ENCODE results near the gene FNDC10.
"Not testable (repeated sequence)": the region's sequence is repeated elsewhere in the genome, so short reads cannot be mapped to it uniquely, and the experiment has no call there.

Gene FNDC10

DNA sequence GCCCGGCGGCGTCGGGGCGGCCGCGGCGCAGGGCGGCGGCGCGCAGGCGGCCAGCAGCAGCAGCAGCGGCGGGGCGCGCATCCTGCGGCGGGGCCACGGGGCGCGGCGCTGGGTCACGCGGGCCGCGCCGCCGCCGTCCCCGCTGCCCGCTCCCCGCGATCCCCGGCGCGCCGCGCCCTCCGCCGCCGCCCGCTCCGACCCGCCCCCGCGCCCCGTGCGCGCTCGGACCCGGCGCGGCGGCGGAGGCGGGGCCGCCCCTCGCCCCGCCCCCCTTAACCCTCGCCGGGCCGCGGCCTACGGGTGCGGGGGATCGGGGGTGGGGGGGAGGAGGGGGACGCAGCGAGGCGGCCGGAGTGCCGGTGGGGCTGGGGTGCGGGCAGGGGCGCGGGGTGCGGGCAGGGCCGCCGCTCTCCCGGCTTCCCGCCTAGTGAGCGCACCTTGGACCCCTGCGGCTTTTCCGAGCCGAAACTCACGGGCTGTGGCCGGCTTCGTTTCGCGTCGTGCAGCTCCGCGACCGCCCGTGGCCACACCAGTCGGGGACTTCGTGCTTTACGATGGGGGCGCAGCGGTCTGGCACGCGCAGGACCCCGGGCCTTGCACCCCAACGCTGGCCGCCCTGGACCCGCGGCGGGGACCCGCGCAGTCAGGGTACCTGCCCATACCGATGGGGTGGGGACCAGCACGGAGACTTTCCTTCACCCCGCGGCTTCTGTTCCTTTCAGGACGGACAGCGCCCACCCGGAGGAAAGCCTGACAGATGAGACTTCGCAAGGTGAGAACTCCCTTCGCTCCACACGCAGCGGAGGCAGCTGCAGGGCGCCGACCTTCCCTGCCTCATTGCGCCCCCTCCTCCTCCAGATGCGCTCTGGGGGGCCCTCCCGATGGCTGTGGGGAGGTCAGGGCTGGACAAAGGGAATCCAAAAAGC is at the start of gene FNDC10:
FNDC10 (minus strand) TSS at position 201 of the 926 bp plus-strand sequence; CDS start at position 81, 120 bp downstream.
- DNase-seq, result peak in 2 of 51 donors; percentile 6 to 24

DNA sequence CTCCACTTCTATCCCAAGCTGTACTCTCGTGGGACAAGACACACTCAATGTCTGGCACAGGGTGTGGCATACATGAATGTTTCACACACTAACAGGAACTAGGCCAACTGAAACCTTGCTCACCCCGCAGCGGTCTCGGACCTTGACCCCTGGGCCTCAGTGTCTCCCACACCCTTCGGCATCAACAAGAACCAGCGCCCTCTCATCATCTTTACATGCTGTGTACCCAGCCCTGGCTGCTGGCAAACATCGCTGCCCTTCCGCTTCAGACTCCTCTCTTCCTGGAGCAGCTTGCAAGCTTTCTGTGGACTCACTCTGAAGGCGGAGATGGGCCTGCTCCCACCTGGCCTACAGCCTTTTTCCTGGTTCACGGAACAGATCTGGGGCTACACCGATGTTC is 48.3 kb upstream of the FNDC10 start:
- DNase-seq, result not testable (repeated sequence)

DNA sequence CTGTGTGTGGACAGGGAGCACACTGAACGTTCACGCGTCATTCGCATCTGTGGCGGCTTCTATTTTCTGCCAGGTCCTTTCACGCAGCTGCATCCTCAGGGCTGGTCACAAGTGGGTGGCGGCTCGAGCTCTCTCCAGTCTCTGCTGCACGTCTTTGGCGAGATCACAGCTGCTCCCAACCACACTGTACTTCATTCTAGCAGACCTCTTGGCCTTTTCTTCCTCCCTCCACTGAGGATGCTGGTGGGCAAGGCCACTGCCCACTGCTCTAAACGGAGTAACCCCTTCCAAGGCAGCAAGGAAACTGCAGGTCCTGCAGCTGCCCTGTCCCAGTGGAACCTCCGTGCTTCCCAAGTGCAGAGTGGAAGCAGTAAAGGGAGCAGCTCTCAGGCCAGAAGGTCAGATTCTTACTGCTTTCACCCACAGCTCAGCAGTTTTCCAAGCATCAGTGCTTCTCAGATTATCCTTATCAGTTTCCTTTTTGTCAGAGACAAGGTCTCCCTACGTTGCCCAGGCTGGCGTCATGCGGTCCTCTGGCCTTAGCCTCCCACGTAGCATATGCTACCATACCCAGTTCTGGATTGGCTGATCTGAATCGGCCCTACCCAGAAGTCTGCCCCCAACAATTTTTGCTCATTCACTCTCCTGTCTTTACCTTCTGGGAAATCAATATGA is 47.8 kb upstream of the FNDC10 start:
- DNase-seq, result not testable (repeated sequence)

DNA sequence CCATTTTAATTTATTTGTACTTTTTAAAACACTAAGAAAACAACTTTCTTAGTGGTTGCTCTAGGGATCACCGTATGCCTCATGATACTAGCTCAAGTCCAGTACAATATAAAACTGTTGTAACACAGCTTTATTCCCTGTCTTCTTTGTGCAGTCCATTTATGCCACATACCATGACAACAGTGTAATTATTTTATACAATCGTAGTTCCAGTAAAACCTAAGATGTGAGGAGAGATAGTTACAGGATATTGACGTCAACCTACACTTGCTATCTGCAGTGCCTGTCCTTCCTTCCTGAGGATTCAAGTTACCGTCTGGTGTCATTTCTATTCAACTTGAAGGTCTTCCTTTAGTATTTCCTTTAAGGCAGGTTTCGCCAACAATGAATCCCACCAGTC is 46.4 kb upstream of the FNDC10 start:
- not testable (repeated sequence) for DNase-seq

DNA sequence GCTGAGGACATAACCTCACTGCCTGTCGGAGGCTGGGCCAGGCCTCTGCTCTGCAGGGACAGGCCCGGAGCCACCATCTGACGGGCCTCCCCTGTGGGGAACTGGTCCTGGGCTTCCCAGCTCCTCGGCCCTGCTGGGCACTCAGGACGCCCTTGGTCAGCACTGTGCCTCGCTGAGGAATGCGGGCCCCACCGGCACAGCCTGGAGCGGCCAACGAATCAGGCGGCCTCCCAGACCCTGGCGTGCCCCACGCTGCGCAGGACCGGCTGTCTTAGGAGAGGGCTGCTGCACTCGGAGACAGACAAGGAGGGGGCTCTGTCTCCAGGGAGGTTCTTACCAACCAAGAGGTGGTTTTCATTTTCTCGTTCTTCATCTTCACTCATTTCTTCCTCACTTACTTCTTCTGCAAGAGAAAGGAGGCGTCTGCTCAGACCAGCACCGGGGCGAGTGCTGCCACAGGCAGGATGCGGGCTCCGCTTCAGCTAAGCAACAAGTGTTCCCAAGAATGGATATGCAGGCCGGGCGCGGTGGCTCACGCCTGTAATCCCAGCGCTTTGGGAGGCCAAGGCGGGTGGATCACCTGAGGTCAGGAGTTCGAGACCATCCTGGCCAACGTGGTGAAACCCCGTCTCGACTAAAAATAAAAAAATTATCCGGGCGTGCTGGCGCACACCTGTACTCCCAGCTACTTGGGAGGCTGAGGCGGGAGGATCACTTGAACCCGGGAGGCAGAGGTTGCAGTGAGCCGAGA is 41.0 kb upstream of the FNDC10 start:
- not testable (repeated sequence) for DNase-seq

DNA sequence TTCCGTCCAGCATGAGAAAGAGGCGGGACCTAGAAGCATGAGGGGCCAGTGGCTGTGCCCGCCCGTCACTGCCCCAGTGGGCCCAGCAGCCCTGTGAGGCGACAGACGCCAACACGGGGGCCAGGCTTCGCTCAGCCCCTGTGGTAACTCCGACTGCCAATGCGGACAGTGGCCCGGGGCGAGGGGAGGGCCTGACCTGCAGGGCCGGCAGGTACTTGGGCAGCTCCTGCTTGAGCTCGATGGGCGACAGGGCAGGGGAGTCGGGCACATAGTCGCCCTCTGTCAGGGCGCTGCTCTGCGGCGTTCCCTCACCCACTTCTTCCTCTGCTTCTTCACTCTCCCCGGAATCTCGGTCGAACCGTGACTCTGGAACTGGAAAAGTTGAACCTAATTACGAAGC is 40.1 kb upstream of the FNDC10 start:
- not testable (repeated sequence) for DNase-seq

DNA sequence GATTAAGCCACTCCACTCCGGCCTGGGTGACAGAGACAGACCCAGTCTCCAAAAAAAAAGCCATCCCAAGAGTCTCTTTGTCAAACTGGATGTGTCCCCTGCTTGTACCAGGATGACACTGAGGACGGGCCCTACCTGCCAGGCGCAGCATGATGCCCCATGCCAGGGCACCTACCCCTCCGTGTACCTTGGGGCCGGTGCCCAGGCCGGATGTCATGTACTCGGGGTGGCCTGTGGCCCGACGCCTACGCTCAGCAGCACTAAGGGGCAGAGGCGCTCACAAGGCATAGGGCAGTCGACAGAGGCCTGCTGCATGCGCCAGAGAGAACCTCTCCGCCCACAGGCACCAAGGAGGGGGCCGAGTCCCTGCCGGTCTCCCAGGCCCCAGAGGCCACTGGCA is 39.4 kb upstream of the FNDC10 start:
- DNase-seq, result not testable (repeated sequence)

DNA sequence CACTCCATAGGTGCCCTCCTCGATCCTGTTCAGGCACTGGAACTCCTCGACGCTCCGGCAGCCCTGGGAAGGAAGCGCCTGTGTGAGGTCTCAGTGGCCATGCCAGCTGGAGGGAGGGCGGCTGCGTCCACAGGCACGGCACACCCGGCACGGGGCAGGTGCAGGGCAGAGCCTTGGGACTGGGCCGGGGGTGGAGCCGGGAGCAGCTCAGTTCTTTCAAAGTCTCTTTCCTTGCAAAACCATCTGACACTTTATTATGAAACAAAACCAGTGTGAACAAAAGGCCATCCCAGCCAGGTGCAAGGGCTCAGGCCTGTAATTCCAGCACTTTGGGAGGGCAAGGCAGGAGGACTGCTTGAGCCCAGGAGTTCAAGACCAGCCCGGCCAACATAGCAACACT is 38.6 kb upstream of the FNDC10 start:
- not testable (repeated sequence) for DNase-seq

DNA sequence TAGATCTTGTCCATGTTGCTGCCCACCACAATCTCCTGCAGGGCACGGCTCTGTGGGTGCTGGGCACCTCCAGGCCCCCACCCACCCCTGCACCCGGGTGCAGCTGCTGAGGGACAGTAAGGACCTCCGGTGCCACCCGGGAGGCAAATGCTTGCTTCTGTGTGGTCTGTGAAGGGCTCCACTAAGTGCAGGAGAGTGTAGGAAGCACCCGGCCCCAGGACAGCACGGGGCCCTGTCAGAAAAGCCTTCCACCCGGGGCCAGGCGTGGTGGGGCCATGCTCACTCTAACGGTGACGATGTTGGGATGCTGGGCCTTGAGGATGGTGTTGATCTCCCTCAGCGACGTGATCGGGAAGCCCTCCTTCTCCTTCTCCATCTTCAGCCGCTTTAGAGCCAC is 37.5 kb upstream of the FNDC10 start:
- not testable (repeated sequence) for DNase-seq

DNA sequence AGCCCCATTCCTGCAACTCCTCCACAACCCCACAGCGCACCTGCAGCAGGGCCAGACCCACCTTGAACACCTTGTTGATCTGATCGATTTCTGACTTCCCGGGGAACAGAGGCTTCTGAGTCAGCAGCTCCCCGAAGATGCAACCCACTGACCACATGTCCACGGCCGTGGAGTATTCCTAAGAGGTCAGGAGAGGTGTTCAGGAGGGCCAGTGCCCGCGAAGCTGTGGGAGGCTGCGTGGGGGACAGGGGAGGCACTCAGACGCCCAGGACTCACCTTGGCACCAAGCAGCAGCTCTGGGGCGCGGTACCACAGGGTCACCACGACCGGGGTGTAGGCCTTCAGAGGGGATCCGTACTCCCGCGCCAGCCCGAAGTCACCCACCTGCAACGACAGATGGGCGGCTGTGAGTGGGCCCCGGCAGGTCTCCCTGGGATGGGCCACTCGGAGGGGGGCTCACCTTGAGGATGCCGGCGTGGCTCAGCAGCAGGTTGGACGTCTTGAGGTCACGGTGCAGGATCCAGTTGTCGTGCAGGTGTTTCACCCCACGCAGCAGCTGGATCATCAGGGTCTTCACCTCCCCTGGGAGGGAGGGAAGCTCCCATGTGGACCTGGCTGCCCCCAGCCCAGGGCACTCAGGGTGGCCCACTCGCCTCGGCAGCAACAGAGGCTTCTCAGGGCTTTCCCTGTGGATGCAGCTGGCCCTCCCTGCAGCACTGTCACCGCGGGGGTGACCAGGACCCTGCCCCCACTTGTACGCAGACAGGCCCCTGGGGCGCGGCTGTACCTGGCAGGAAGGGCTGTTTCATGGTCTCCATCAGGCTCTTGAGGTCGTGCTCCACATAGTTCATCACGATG is 36.9 kb upstream of the FNDC10 start:
- DNase-seq, result not testable (repeated sequence)

DNA sequence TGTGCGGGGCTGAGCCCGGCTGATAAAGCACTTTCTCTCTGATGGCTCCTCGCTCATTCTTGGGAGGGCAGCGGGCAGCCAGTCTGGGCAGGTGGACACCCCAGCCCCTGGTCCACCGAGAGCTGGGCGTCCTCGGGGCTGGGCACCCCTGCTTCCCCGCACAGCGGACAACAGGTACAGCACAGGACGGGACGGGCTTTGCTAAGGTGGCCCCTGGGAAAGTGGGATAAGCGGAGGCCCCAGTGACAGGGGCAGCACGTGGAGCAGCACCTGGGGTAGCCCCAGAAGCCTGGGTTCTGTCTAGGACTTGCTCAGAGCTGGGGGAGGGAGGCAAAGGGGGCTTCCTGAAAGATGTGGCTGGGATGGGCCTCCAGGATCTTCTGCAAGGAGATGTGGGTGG is 34.7 kb upstream of the FNDC10 start:
- not testable (repeated sequence) for DNase-seq

DNA sequence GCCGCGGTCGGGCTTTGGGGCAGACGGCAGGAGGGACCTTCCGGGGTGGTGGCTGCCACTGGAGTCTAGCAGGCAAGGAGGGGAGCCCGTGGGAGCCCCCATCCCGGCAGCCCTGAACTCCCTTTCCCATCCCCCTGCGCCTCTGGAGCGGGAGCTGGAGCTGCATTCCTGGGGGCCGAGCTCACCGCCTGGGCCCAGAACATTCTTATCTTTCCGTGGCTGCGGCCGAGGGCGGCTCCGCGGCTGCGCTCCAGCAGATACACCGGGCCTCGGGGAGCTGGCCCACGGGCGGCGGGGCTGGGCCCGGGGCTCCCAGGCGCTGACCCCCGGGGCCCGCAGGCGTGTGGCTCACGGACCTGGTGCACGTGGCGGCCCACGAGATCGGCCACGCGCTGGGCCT is 33.5 kb upstream of the FNDC10 start:
- DNase-seq, result not testable (repeated sequence)

DNA sequence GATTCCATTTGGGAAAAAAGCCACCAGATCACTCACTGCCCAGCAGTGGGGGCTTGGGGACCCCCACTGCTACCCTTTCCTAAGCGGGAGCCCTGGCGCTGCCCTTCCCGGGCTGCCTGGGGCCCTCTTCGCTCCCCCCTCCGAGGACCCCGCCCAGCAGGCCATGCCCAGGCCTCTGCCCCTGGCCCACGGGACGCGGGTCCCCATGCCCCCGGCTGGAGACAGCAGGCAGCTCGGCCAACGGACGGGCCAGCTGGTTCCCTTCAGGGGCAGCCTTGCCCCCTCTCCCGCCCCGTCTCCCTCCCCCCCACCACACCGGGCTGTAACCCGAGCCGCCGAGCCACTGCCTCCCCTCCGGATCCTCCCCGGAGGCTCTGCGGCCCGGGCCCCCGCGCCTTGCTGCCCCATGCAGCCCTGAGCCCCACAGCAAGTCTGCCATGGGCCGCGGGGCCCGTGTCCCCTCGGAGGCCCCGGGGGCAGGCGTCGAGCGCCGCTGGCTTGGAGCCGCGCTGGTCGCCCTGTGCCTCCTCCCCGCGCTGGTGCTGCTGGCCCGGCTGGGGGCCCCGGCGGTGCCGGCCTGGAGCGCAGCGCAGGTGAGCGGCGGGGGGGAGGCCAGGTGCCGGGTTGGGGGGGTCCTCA is 32.0 kb upstream of the FNDC10 start, which contains the start of gene MMP23B:
MMP23B (plus strand) TSS at position 392 of the 639 bp plus-strand sequence; CDS start at position 438, 46 bp downstream.
- DNase-seq, result no peak

DNA sequence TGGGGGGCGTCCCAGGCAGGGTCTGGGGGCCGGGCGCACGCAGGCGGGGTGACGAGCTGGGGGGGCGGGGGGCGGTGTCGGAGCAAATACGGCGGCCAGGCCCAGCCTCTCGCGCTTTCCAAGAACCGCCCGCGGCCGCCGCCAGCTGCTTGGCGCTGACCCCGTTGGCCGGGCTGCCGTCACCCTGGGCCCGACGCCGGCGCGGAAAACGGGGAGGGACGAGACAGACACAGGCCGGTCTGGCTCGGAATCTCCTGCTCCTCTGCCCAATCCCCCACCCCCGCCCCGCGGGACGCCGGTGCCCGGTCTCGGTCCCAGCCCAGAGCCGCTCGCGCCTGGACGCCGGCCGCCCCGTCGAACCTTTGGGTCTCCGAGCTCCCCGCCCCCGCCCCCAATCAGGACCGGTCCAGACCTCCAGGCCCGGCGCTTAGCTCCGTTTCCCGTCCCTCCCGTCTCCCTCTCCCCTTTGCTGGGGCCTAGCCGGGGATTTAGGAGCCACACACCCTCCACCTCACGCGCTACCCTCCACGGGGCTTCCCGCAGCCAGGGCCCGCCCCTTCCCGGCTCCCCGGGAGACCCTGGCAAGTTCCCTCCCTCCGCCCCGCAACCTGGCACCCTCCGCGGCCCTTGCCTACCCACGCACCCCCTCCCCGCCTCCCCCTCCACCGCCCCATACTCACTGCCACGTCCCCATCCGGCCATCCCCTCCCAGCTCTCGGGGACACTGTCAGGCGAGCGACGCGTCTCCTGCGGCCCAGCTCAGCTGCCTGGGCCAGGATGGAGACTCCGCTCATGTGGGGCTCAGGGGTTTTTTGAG is 31.2 kb upstream of the FNDC10 start:
- peak in 27 of 51 donors; percentile 3 to 69 (median 36) for DNase-seq

DNA sequence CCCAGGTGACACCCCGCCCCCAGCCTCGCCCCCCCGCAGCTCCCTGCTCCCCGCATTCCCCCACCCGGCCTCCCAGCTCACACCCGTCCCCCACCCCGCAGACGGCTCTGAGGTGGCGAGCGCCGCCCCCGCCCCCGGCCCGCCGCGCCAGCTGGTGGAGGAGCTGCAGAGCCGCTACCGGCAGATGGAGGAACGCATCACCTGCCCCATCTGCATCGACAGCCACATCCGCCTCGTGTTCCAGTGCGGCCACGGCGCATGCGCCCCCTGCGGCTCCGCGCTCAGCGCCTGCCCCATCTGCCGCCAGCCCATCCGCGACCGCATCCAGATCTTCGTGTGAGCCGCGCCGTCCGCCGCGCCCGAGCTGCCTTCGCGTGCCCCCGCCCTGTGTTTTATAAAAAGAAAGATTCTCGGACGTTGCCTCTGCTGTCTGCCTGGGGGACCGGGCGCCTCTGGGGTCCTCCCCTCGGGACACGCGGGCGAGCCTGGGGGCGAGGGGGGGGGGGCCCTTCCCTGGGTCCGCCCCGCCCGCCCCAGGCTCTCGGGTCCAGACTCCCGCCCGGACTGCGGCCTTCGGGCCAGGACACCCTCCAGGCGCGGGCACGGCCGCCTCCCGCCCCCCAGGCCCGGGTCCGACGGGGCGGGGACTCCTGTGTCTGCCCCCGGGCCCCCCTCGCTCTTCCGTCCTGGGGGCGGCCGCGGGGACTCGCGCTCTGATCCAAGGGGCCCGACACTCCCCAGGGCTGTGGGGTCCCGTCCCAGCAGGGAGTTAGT is 30.4 kb upstream of the FNDC10 start:
- DNase-seq, result peak in 5 of 51 donors; percentile 5 to 30 (median 21)

DNA sequence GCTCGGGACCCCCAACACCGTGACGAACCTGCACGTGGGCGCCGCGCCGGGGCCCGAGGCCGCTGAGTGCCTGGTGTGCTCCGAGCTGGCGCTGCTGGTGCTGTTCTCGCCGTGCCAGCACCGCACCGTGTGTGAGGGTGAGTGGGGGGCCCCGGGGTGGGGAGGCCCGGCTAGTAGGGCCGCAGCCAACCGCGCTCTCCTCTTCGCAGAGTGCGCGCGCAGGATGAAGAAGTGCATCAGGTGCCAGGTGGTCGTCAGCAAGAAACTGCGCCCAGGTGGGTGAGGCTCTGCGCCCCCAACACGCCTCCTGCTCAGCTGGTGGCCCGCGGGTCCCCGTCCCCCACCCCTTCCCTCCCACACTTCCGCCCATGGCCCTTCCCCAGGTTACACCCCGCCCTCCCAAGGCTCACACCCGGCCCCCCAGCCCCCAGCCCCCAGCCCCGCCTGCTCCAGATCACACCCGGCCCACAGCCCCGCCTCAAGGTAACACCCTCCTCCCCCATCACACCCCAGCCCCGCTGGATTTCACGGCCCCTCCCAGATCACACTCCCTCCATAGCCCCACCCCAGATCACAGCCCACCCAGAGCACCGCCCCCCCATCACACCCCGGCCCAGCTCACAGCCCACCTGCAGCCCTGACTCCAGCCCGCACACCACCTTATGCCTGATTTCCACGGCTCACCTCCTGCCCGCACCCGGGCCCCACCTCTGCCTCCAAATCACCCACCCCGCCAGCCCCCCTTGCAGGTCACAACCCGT is 29.7 kb upstream of the FNDC10 start:
- no peak for DNase-seq

DNA sequence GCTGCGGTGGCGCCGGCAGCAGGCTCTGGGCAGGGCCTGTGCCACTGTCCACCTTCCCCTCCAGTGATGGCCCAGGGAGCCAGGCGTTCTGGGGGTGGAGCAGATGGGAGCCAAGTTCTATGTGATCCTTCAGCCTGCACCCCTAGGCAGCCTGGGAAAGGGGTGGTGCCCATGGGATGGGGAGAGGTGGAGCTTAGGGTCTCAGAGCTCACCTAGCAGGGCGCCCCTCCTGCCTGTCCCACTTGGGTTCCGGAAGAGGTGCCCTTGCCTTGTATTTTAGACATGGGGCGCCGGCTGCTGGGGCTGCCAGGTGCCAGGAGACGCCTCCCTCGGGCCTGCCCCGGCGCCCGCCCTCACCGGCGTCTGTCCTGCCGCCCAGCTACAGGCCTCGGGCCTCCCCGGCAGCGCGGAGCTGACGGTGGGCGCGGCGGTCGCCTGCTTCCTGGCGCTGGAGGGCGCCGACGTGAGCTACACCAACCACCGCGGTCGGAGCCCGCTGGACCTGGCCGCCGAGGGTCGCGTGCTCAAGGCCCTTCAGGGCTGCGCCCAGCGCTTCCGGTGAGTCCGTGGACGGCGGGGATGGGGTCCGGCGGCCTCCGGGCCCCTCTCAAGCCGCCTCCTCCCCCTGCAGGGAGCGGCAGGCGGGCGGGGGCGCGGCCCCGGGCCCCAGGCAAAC is 29.0 kb upstream of the FNDC10 start:
- DNase-seq, result no peak
